WTC11 (cell line): ENCODE data around the gene KRTAP5-9. TPM values are rescaled to one million over a fixed set of nuclear protein-coding genes. Genes with fewer than 3 reads are reported as not detected.

Source experiments
- ATAC-seq: fragments of 200-7000 bp; cut with Tn5 transposase; 2 replicates; pipeline ENCODE4 v1.10.0; 2021; ENCODE audit warnings: mild to moderate bottlenecking, moderate library complexity
- CTCF ChIA-PET: fragments of 300-600 bp; sonication (Branson Sonifier 250); formaldehyde crosslinking; loops from one replicate; lab custom pipeline; 2021; ENCODE audit warnings: antibody characterized with exemption; lab: Charles Lee
- POLR2A ChIA-PET: fragments of 350-600 bp; sonication (Branson Sonifier 250); formaldehyde crosslinking; loops from one replicate; lab custom pipeline; 2021; ENCODE audit warnings: antibody characterized with exemption; lab: Charles Lee
- DNase-seq: peaks from one replicate; pipeline ENCODE4 v3.0.0; 2021; ENCODE audit warnings: low spot score
- H3K27ac Mint-ChIP-seq: 2 replicates; pipeline ENCODE4 v1.8.0; 2021; ENCODE audit warnings: mixed read lengths
- H3K27me3 Mint-ChIP-seq: 2 replicates; pipeline ENCODE4 v1.8.0; 2021; ENCODE audit warnings: low read depth, mild to moderate bottlenecking, moderate library complexity, mixed read lengths
- H3K36me3 Mint-ChIP-seq: 2 replicates; pipeline ENCODE4 v1.8.0; 2021; ENCODE audit warnings: mixed read lengths
- H3K4me1 Mint-ChIP-seq: 2 replicates; pipeline ENCODE4 v1.8.0; 2022; ENCODE audit warnings: mixed read lengths
- H3K4me3 Mint-ChIP-seq: 2 replicates; pipeline ENCODE4 v1.8.0; 2021; ENCODE audit warnings: mild to moderate bottlenecking, moderate library complexity, mixed read lengths
- H3K9me3 Mint-ChIP-seq: 2 replicates; pipeline ENCODE4 v1.8.0; 2021; ENCODE audit warnings: mixed read lengths
- ATF1 ChIP-seq: sonication (generic); formaldehyde crosslinking; IDR thresholded peaks from 2 replicates; pipeline ENCODE4 v1.8.1; 2023; ENCODE audit warnings: mild to moderate bottlenecking, moderate library complexity, missing genetic modification reagents
- CBFB ChIP-seq: sonication (generic); formaldehyde crosslinking; IDR thresholded peaks from 2 replicates; pipeline ENCODE4 v1.8.1; 2022; ENCODE audit warnings: mild to moderate bottlenecking, low read depth, missing genetic modification reagents
- FOXJ3 ChIP-seq: sonication (generic); formaldehyde crosslinking; IDR thresholded peaks from 2 replicates; pipeline ENCODE4 v1.9.0; 2021; ENCODE audit warnings: missing genetic modification reagents, mild to moderate bottlenecking, borderline replicate concordance
- FOXK1 ChIP-seq: sonication (generic); formaldehyde crosslinking; IDR thresholded peaks from 2 replicates; pipeline ENCODE4 v1.8.0; 2022; ENCODE audit warnings: mild to moderate bottlenecking, moderate library complexity, missing genetic modification reagents
- GABPB1 ChIP-seq: sonication (generic); formaldehyde crosslinking; IDR thresholded peaks from 2 replicates; pipeline ENCODE4 v1.8.1; 2023; ENCODE audit warnings: mild to moderate bottlenecking, missing genetic modification reagents
- HMGA2 ChIP-seq: fragments of 250-450 bp; sonication (Bioruptor Pico); IDR thresholded peaks from 2 replicates; pipeline ENCODE4 v1.4.0; 2021; ENCODE audit warnings: mild to moderate bottlenecking, moderate library complexity
- NFE2L1 ChIP-seq: sonication (generic); formaldehyde crosslinking; IDR thresholded peaks from 2 replicates; pipeline ENCODE4 v1.8.1; 2023; ENCODE audit warnings: missing genetic modification reagents
- NFYB ChIP-seq: sonication (generic); formaldehyde crosslinking; conservative IDR thresholded peaks from 2 replicates; pipeline ENCODE4 v1.8.0; 2022; ENCODE audit warnings: low read depth, missing genetic modification reagents
- TP53 ChIP-seq: sonication (generic); formaldehyde crosslinking; IDR thresholded peaks from 2 replicates; pipeline ENCODE4 v1.8.1; 2023; ENCODE audit warnings: mild to moderate bottlenecking, missing genetic modification reagents
- ZBTB21 ChIP-seq: sonication (generic); formaldehyde crosslinking; IDR thresholded peaks from 2 replicates; pipeline ENCODE4 v1.8.1; 2023; ENCODE audit warnings: mild to moderate bottlenecking, missing genetic modification reagents, borderline replicate concordance
- ZNF396 ChIP-seq: fragments of 250-450 bp; sonication (Bioruptor Pico); IDR thresholded peaks from 2 replicates; pipeline ENCODE4 v1.8.0; 2021; ENCODE audit warnings: mild to moderate bottlenecking, moderate library complexity, borderline replicate concordance
- ZNF671 ChIP-seq: fragments of 250-450 bp; sonication (Bioruptor Pico); IDR thresholded peaks from 2 replicates; pipeline ENCODE4 v1.8.0; 2021; ENCODE audit warnings: mild to moderate bottlenecking
- total RNA-seq: library from RNA; stranded (reverse); gene quantifications from 3 replicates; pipeline ENCODE4 v1.2.3, GENCODE V29; 2021
- TF ChIP-seq, protein P1 (sequence below): sonication (generic); formaldehyde crosslinking; IDR thresholded peaks from 2 replicates; pipeline ENCODE4 v1.8.1; 2023; ENCODE audit warnings: mild to moderate bottlenecking, missing genetic modification reagents, moderate library complexity
- TF ChIP-seq, protein P2 (sequence below): sonication (generic); formaldehyde crosslinking; IDR thresholded peaks from 2 replicates; pipeline ENCODE4 v1.8.1; 2022; ENCODE audit warnings: mild to moderate bottlenecking, moderate library complexity, missing genetic modification reagents
- TF ChIP-seq, protein P3 (sequence below): sonication (generic); formaldehyde crosslinking; IDR thresholded peaks from 2 replicates; pipeline ENCODE4 v1.8.1; 2022; ENCODE audit warnings: missing genetic modification reagents, borderline replicate concordance
- TF ChIP-seq, protein P4 (sequence below): sonication (generic); formaldehyde crosslinking; IDR thresholded peaks from 2 replicates; pipeline ENCODE4 v1.8.1; 2023; ENCODE audit warnings: mild to moderate bottlenecking, missing genetic modification reagents
- TF ChIP-seq, protein P5 (sequence below): sonication (generic); formaldehyde crosslinking; IDR thresholded peaks from 2 replicates; pipeline ENCODE4 v1.8.1; 2022; ENCODE audit warnings: mild to moderate bottlenecking, missing genetic modification reagents, moderate library complexity, borderline replicate concordance
- TF ChIP-seq, protein P6 (sequence below): sonication (generic); formaldehyde crosslinking; IDR thresholded peaks from 2 replicates; pipeline ENCODE4 v1.8.0; 2022; ENCODE audit warnings: mild to moderate bottlenecking, missing genetic modification reagents

KRTAP5-9 gene
- total RNA-seq, 1 experiment from 2014 or later: not detected

DNA sequence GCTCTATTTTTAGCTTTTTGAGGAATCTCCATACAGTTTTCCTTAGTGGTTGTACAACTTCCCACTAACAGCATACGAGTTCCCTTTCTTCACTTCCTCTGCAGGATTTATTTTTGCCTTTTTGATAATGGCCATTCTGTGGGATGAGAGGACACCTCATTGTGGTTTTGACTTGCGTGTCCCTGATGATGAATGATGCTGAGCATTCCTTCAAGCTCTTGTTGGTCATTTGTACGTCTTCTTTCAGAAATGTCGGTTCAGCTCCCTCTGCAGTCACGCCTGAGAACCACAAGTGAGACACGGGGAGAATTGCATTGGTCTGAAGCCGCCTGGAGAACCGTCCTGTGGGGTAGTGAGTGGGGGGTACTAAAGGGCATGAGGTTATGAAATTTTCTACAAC, 15.2 kb downstream of the KRTAP5-9 start:
- peaks cover 3% of the 10 kb centered on the region; the same call in 1 of the 2 replicates for H3K36me3 Mint-ChIP-seq
- H3K4me3 Mint-ChIP-seq: no peak overlapping the region
- ATAC-seq (peak; percentile 80), DNase-seq (peak; percentile 45)
- POLR2A ChIA-PET: no interaction called here
- H3K27ac Mint-ChIP-seq: no peak overlapping the region
- TF ChIP-seq NFYB (CRISPR knock-in tag) (no peak), HMGA2 (CRISPR knock-in tag) (no peak), FOXJ3 (CRISPR knock-in tag) (no peak), ZNF396 (CRISPR knock-in tag) (no peak), TP53 (CRISPR knock-in tag) (no peak), ZNF671 (CRISPR knock-in tag) (no peak), CBFB (CRISPR knock-in tag) (no peak), ATF1 (CRISPR knock-in tag) (no peak)
- TF ChIP-seq, protein P1, sequence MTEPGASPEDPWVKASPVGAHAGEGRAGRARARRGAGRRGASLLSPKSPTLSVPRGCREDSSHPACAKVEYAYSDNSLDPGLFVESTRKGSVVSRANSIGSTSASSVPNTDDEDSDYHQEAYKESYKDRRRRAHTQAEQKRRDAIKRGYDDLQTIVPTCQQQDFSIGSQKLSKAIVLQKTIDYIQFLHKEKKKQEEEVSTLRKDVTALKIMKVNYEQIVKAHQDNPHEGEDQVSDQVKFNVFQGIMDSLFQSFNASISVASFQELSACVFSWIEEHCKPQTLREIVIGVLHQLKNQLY: no peak
- TF ChIP-seq, protein P2, sequence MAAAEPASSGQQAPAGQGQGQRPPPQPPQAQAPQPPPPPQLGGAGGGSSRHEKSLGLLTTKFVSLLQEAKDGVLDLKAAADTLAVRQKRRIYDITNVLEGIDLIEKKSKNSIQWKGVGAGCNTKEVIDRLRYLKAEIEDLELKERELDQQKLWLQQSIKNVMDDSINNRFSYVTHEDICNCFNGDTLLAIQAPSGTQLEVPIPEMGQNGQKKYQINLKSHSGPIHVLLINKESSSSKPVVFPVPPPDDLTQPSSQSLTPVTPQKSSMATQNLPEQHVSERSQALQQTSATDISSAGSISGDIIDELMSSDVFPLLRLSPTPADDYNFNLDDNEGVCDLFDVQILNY: no peak
- TF ChIP-seq, all 79 proteins: peak for 0
- H3K27me3 Mint-ChIP-seq: peaks cover 16% of the 10 kb centered on the region
- peaks cover 25% of the 10 kb centered on the region for H3K4me1 Mint-ChIP-seq
- peaks cover 33% of the 10 kb centered on the region for H3K9me3 Mint-ChIP-seq
- CTCF ChIA-PET: interaction anchor here (0.6 to 1.9 kb wide), 26 partner anchors 8 to 476 kb away, joined by 3 to 25 read pairs (median 4); partner anchors contain the start of genes DHCR7, KRTAP5-11, KRTAP5-7 and KRTAP5-8

DNA sequence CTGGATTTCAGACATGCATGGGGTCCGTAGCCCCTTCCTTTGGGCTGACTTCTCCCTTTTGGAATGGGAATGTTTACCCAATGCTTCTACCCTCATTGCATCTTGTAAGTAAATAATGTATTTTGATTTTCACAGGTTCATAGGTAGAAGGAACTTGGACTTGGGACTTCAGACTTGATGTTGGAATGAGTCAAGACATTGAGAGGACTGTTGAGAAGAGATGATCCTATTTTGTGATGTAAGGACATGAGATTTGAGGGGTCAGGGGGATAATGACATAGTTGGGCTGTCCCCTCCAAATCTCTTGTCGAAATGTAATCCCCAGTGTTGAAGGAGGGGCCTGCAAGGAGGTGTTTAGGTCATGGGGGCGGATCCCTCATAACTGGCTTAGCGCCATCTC, 16.2 kb downstream of the KRTAP5-9 start:
- Mint-ChIP-seq H3K27ac (no peak overlapping the region), H3K9me3 (peaks cover 23% of the 10 kb centered on the region), H3K4me3 (no peak overlapping the region), H3K4me1 (peaks cover 31% of the 10 kb centered on the region), H3K27me3 (peaks cover 15% of the 10 kb centered on the region), H3K36me3 (no peaks in the 10 kb centered on the region)
- POLR2A ChIA-PET: no interaction called here
- DNase-seq: no peak
- ATAC-seq: no peak
- TF ChIP-seq, protein P3, sequence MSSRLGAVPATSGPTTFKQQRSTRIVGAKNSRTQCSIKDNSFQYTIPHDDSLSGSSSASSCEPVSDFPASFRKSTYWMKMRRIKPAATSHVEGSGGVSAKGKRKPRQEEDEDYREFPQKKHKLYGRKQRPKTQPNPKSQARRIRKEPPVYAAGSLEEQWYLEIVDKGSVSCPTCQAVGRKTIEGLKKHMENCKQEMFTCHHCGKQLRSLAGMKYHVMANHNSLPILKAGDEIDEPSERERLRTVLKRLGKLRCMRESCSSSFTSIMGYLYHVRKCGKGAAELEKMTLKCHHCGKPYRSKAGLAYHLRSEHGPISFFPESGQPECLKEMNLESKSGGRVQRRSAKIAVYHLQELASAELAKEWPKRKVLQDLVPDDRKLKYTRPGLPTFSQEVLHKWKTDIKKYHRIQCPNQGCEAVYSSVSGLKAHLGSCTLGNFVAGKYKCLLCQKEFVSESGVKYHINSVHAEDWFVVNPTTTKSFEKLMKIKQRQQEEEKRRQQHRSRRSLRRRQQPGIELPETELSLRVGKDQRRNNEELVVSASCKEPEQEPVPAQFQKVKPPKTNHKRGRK: no peak
- TF ChIP-seq NFE2L1 (CRISPR knock-in tag): no peak
- TF ChIP-seq ZBTB21: no peak
- no peak for TF ChIP-seq FOXK1
- TF ChIP-seq, protein P4, sequence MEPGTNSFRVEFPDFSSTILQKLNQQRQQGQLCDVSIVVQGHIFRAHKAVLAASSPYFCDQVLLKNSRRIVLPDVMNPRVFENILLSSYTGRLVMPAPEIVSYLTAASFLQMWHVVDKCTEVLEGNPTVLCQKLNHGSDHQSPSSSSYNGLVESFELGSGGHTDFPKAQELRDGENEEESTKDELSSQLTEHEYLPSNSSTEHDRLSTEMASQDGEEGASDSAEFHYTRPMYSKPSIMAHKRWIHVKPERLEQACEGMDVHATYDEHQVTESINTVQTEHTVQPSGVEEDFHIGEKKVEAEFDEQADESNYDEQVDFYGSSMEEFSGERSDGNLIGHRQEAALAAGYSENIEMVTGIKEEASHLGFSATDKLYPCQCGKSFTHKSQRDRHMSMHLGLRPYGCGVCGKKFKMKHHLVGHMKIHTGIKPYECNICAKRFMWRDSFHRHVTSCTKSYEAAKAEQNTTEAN (CRISPR knock-in tag): no peak
- TF ChIP-seq, protein P1: no peak
- TF ChIP-seq, protein P5, sequence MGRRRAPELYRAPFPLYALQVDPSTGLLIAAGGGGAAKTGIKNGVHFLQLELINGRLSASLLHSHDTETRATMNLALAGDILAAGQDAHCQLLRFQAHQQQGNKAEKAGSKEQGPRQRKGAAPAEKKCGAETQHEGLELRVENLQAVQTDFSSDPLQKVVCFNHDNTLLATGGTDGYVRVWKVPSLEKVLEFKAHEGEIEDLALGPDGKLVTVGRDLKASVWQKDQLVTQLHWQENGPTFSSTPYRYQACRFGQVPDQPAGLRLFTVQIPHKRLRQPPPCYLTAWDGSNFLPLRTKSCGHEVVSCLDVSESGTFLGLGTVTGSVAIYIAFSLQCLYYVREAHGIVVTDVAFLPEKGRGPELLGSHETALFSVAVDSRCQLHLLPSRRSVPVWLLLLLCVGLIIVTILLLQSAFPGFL (CRISPR knock-in tag): no peak
- TF ChIP-seq, protein P6, sequence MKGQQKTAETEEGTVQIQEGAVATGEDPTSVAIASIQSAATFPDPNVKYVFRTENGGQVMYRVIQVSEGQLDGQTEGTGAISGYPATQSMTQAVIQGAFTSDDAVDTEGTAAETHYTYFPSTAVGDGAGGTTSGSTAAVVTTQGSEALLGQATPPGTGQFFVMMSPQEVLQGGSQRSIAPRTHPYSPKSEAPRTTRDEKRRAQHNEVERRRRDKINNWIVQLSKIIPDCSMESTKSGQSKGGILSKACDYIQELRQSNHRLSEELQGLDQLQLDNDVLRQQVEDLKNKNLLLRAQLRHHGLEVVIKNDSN (CRISPR knock-in tag): no peak
- no peak for TF ChIP-seq GABPB1 (CRISPR knock-in tag)
- no peak for TF ChIP-seq FOXJ3 (CRISPR knock-in tag)
- CTCF ChIA-PET: interaction anchor here (1.6 to 6.3 kb wide), 4 partner anchors 16 to 32 kb away, joined by 4 to 41 read pairs (median 14); partner anchors contain the start of genes KRTAP5-11 and KRTAP5-9
